SU-DHL-6 (cell line): Measurements from ENCODE around the gene APOBR.

Experiments
- H2AFZ ChIP-seq: fragments of 200-600 bp; sonication (generic); 2 replicates; pipeline ENCODE4 v1.6.1; 2014; ENCODE audit warnings: low read depth, mild to moderate bottlenecking, moderate library complexity, mixed read lengths, antibody characterized with exemption, low read length; ENCODE audit not compliant: severe bottlenecking
- H3F3A ChIP-seq: fragments of 200-600 bp; shearing (Covaris generic); 2 replicates; pipeline ENCODE4 v1.6.0; 2016; ENCODE audit warnings: antibody characterized with exemption, mild to moderate bottlenecking; ENCODE audit not compliant: insufficient read depth
- H3K27ac ChIP-seq: fragments of 200-600 bp; sonication (generic); 2 replicates; pipeline ENCODE4 v1.5.1; 2016; ENCODE audit warnings: low read depth, mild to moderate bottlenecking, low read length, moderate library complexity, mixed read lengths
- H3K27me3 ChIP-seq: fragments of 200-600 bp; sonication (generic), shearing (Covaris generic); 2 replicates; pipeline ENCODE4 v1.6.0; 2014; ENCODE audit warnings: mild to moderate bottlenecking, low read length
- H3K36me3 ChIP-seq: fragments of 200-600 bp; sonication (generic); 2 replicates; pipeline ENCODE4 v1.6.1; 2014; ENCODE audit warnings: mild to moderate bottlenecking, low read length, mixed read lengths
- H3K4me2 ChIP-seq: fragments of 300-600, 200-600 bp; shearing (Covaris generic), sonication (generic); 2 replicates; pipeline ENCODE4 v1.6.0; 2014; ENCODE audit warnings: low read length, low read depth, mild to moderate bottlenecking; ENCODE audit not compliant: poor library complexity, severe bottlenecking
- H3K4me3 ChIP-seq: fragments of 200-600 bp; sonication (generic); 2 replicates; pipeline ENCODE4 v1.5.1; 2014; ENCODE audit warnings: antibody characterized with exemption, low read length, mild to moderate bottlenecking, mixed read lengths; ENCODE audit not compliant: insufficient read depth, poor library complexity, severe bottlenecking
- H3K79me2 ChIP-seq: fragments of 200-600 bp; sonication (generic); 2 replicates; pipeline ENCODE4 v1.6.1; 2014; ENCODE audit warnings: mild to moderate bottlenecking, low read length, moderate library complexity; ENCODE audit not compliant: insufficient read depth
- H3K9ac ChIP-seq: fragments of 200-600 bp; sonication (generic); 2 replicates; pipeline ENCODE4 v1.7.0; 2014; ENCODE audit warnings: mild to moderate bottlenecking, low read length
- H3K9me2 ChIP-seq: fragments of 200-600 bp; sonication (generic); replicated peaks from 2 replicates; pipeline ENCODE4 v1.6.1; 2014; ENCODE audit warnings: low read length; ENCODE audit not compliant: insufficient read depth
- H3K9me3 ChIP-seq: fragments of 200-600 bp; sonication (generic); 2 replicates; pipeline ENCODE4 v1.6.1; 2014; ENCODE audit warnings: low read length, mixed read lengths; ENCODE audit not compliant: insufficient read depth
- H4K20me1 ChIP-seq: fragments of 200-600 bp; sonication (generic); 2 replicates; pipeline ENCODE4 v1.6.1; 2014; ENCODE audit warnings: low read depth, mild to moderate bottlenecking, antibody characterized with exemption, low read length, moderate library complexity, mixed read lengths
- CTCF ChIP-seq: fragments of 200-600 bp; sonication (generic); IDR thresholded peaks from one replicate; pipeline ENCODE4 v1.5.1; 2017; ENCODE audit warnings: antibody characterized with exemption, mild to moderate bottlenecking, low read length, moderate library complexity; ENCODE audit not compliant: insufficient read depth, poor library complexity, severe bottlenecking
- EZH2phosphoT487 ChIP-seq: fragments of 200-600 bp; sonication (generic), shearing (Covaris generic); conservative IDR thresholded peaks from 2 replicates; pipeline ENCODE4 v1.6.1; 2018; ENCODE audit warnings: mild to moderate bottlenecking, antibody characterized with exemption, low read length, moderate library complexity, mixed read lengths

APOBR gene

GRCh38 chr16:28495795-28496749, 1.6 kb downstream of the APOBR start:
- Histone ChIP-seq H3K9me2 (no peaks in the 10 kb centered on the region), H3K9ac (no peak overlapping the region), H3K27me3 (no peaks in the 10 kb centered on the region), H4K20me1 (no peaks in the 10 kb centered on the region), H3K4me3 (no peak overlapping the region), H3F3A (0 out of 2 replicates have a peak, but pooled peaks cover 7% of the 10 kb centered on the region), H2AFZ (no peak overlapping the region), H3K27ac (no peak overlapping the region), H3K4me2 (no peak overlapping the region), H3K79me2 (peaks cover 4% of the 10 kb centered on the region; the same call in 1 of the 2 replicates), H3K9me3 (no peaks in the 10 kb centered on the region), H3K36me3 (no peaks in the 10 kb centered on the region)
- TF ChIP-seq EZH2phosphoT487: no peak
- no peak for TF ChIP-seq CTCF

DNA sequence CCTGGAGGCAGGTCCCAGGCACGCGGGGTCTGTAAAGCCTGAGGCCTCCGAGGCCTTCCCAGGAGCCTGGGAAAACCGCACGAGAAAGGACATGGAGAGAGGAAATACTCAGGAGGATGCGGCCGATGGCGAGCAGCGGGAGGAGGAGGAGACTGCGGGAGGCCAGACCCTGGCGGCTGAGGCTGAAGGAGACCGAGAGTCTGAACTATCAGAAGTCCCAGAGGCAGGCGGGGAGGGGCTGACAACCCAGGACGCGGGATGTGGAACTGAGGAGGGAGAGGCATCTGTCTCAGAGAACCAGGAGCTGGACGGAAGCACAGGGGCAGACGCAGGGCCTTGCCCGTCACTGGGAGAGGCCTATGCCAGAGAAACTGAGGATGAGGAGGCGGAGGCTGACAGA, 2.4 kb downstream of the APOBR start:
- H3K79me2 ChIP-seq: no peaks in the 10 kb centered on the region

DNA sequence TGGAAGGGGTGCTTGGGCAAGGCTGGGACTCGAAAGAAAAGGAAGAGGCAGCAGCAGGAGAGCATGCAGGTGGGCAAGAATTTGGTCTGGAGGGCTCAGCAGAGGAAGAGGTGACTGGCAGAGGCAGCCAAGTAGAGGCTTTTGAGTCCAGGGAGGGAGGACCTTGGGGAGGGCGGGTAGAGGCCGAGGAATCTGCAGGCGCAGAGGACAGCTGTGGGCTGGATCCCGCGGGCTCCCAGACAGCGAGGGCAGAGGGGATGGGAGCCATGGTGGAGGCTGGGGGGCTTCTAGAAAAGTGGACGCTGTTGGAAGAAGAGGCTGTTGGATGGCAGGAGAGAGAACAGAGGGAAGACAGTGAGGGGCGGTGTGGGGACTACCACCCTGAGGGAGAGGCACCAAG, 2.9 kb downstream of the APOBR start:
- Histone ChIP-seq H3K9me2 (no peaks in the 10 kb centered on the region), H3K27me3 (no peaks in the 10 kb centered on the region), H2AFZ (no peak overlapping the region), H3K79me2 (no peaks in the 10 kb centered on the region), H3K27ac (no peak overlapping the region), H4K20me1 (no peaks in the 10 kb centered on the region), H3K4me2 (no peak overlapping the region), H3K9me3 (no peaks in the 10 kb centered on the region), H3K36me3 (no peaks in the 10 kb centered on the region), H3K4me3 (no peak overlapping the region), H3K9ac (no peak overlapping the region), H3F3A (0 out of 2 replicates have a peak, but pooled peaks cover 7% of the 10 kb centered on the region)
- no peak for TF ChIP-seq EZH2phosphoT487
- TF ChIP-seq CTCF: no peak

More for the DNA sequence above, 2.4 kb downstream of the APOBR start:
- no peaks in the 10 kb centered on the region for H3K9me3 ChIP-seq
- no peak for TF ChIP-seq EZH2phosphoT487
- no peak for TF ChIP-seq CTCF
- H3K36me3 ChIP-seq: no peaks in the 10 kb centered on the region
- H3K4me2 ChIP-seq: no peak overlapping the region
- H3K27ac ChIP-seq: no peak overlapping the region
- no peak overlapping the region for H3K4me3 ChIP-seq
- no peaks in the 10 kb centered on the region for H3K27me3 ChIP-seq
- no peak overlapping the region for H3K9ac ChIP-seq
- H3F3A ChIP-seq: 0 out of 2 replicates have a peak, but pooled peaks cover 7% of the 10 kb centered on the region
- no peaks in the 10 kb centered on the region for H4K20me1 ChIP-seq
- no peak overlapping the region for H2AFZ ChIP-seq
- no peaks in the 10 kb centered on the region for H3K9me2 ChIP-seq
